Measurements from ENCODE around the gene LETM1. TPM values are rescaled to one million over a fixed set of nuclear protein-coding genes. Genes with fewer than 3 reads are reported as not detected.

Gene LETM1
- total and polyA plus RNA-seq, 2 experiments from 2014 or later, result 23.3 to 68.9 TPM

DNA sequence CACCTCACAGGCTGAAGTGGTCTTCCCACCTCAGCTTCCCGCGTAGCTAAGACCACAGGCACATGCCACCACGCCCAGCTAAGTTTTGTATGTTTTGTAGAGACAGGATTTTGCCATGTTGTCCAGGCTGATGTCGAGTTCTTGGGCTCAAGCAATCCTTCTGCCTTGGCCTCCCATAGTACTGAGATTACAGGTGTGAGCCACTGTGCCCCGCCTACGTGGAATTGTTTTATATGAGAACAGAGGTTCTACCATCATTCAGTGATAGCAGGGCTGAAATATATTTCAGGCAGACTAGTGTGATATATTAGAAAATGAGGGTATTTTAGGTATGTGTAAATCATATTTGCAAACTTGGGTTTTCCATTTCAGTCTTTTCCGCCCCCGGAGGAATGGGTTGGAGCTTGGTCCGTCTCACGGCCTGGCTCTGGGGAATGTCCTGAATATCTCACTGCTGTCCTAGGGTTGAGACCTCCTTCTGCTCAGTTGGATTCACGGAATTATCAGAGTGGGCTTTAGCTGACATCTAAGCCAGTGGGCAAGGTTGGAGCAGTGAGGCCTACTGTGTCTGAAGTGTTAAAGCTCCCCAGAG is 35.1 kb upstream of the LETM1 start:
- peaks cover 13% of the 10 kb centered on the region for H3K27me3 Mint-ChIP-seq (ENCODE audit: insufficient read depth, low read depth, poor library complexity)
- H3K4me3 Mint-ChIP-seq, result no peak overlapping the region
- TF ChIP-seq EZH2phosphoT487 (IDR thresholded peaks at IDR 0.05; ENCODE audit: unreplicated experiment) (no peak), POLR2AphosphoS5 (IDR thresholded peaks at IDR 0.05; ENCODE audit: low read depth) (no peak), CREB1 (CRISPR knock-in tag; IDR thresholded peaks at IDR 0.05; ENCODE audit: low read depth) (no peak), EZH2 (IDR thresholded peaks at IDR 0.05; ENCODE audit: low read depth, unreplicated experiment) (no peak), STAT1 (IDR thresholded peaks at IDR 0.05; ENCODE audit: unreplicated experiment) (no peak), JUNB (IDR thresholded peaks at IDR 0.05; ENCODE audit: unreplicated experiment) (no peak), ZNF331 (CRISPR knock-in tag; IDR thresholded peaks at IDR 0.05; ENCODE audit: low read depth) (no peak), ZNF462 (CRISPR knock-in tag; IDR thresholded peaks at IDR 0.05) (no peak), ZNF114 (CRISPR knock-in tag; IDR thresholded peaks at IDR 0.05) (no peak), NANOG (IDR thresholded peaks at IDR 0.05; ENCODE audit: borderline replicate concordance) (no peak), ETS1 (IDR thresholded peaks at IDR 0.05) (no peak)
- TF ChIP-seq, protein P1, sequence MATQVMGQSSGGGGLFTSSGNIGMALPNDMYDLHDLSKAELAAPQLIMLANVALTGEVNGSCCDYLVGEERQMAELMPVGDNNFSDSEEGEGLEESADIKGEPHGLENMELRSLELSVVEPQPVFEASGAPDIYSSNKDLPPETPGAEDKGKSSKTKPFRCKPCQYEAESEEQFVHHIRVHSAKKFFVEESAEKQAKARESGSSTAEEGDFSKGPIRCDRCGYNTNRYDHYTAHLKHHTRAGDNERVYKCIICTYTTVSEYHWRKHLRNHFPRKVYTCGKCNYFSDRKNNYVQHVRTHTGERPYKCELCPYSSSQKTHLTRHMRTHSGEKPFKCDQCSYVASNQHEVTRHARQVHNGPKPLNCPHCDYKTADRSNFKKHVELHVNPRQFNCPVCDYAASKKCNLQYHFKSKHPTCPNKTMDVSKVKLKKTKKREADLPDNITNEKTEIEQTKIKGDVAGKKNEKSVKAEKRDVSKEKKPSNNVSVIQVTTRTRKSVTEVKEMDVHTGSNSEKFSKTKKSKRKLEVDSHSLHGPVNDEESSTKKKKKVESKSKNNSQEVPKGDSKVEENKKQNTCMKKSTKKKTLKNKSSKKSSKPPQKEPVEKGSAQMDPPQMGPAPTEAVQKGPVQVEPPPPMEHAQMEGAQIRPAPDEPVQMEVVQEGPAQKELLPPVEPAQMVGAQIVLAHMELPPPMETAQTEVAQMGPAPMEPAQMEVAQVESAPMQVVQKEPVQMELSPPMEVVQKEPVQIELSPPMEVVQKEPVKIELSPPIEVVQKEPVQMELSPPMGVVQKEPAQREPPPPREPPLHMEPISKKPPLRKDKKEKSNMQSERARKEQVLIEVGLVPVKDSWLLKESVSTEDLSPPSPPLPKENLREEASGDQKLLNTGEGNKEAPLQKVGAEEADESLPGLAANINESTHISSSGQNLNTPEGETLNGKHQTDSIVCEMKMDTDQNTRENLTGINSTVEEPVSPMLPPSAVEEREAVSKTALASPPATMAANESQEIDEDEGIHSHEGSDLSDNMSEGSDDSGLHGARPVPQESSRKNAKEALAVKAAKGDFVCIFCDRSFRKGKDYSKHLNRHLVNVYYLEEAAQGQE (IDR thresholded peaks at IDR 0.05; ENCODE audit: unreplicated experiment), result no peak
- TF ChIP-seq, protein P2, sequence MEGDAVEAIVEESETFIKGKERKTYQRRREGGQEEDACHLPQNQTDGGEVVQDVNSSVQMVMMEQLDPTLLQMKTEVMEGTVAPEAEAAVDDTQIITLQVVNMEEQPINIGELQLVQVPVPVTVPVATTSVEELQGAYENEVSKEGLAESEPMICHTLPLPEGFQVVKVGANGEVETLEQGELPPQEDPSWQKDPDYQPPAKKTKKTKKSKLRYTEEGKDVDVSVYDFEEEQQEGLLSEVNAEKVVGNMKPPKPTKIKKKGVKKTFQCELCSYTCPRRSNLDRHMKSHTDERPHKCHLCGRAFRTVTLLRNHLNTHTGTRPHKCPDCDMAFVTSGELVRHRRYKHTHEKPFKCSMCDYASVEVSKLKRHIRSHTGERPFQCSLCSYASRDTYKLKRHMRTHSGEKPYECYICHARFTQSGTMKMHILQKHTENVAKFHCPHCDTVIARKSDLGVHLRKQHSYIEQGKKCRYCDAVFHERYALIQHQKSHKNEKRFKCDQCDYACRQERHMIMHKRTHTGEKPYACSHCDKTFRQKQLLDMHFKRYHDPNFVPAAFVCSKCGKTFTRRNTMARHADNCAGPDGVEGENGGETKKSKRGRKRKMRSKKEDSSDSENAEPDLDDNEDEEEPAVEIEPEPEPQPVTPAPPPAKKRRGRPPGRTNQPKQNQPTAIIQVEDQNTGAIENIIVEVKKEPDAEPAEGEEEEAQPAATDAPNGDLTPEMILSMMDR (conservative IDR thresholded peaks at IDR 0.05; ENCODE audit: low read depth in 2 of 2), result no peak
- H3K4me2 ChIP-seq, result no peak overlapping the region
- no peaks in the 10 kb centered on the region for H3K27me3 ChIP-seq (ENCODE audit: insufficient read depth)
- H3K27ac ChIP-seq (ENCODE audit: low read depth), result no peak overlapping the region
- ATAC-seq (no peak), DNase-seq (ENCODE audit: low spot score) (no peak)
- peaks cover 99% of the 10 kb centered on the region for H3K79me2 ChIP-seq (replicated peaks; ENCODE audit: insufficient read depth)
- H3K4me1 ChIP-seq (ENCODE audit: insufficient read depth), result no peaks in the 10 kb centered on the region; the same call in 1 of the 2 replicates
- H3K36me3 Mint-ChIP-seq (ENCODE audit: low read depth), result peaks cover 20% of the 10 kb centered on the region; the same call in 2 of the 3 replicates
- H3K27ac Mint-ChIP-seq, result no peak overlapping the region
- no peak overlapping the region for H2AFZ ChIP-seq
- H3K4me1 Mint-ChIP-seq, result no peaks in the 10 kb centered on the region
- peaks cover 77% of the 10 kb centered on the region for H4K20me1 ChIP-seq (replicated peaks; ENCODE audit: insufficient read depth)
- no peaks in the 10 kb centered on the region; the same call in 2 of the 3 replicates for H3K9me3 Mint-ChIP-seq
- no peaks in the 10 kb centered on the region for H3F3A ChIP-seq (replicated peaks; ENCODE audit: low read depth)
- no peaks in the 10 kb centered on the region for H3K9me2 ChIP-seq (ENCODE audit: insufficient read depth)
- no peaks in the 10 kb centered on the region for H3K36me3 ChIP-seq (ENCODE audit: insufficient read depth)
- H3K4me3 ChIP-seq, result no peak overlapping the region

Data from GM23338 (cell line).